ENCODE measurements around the gene CNTNAP2. TPM values are rescaled to one million over a fixed set of nuclear protein-coding genes. Genes with fewer than 3 reads are reported as not detected.

CNTNAP2 gene
- total and polyA plus RNA-seq, 2 of the 8 experiments (the other 6 are each of a cell fraction or from before 2014, with no cell fraction given) = 27.9 to 71.0 TPM

- Histone ChIP-seq H2BK15ac (ENCODE audit: low read length) (no peak overlapping the region), H3K56ac (replicated peaks; ENCODE audit: insufficient read length, low read depth, low read length) (no peak overlapping the region), H2BK12ac (ENCODE audit: low read depth, low read length) (no peak overlapping the region; the same call in 1 of the 2 replicates), H2AFZ (ENCODE audit: low read length) (no peak overlapping the region), H3K4me3 (ENCODE audit: extremely low read depth in 1 of 4, insufficient read depth in 2 of 4, low read depth in 3 of 4, low read length in 4 of 4) (no peak overlapping the region), H3K18ac (ENCODE audit: extremely low read depth, low read length) (no peak overlapping the region), H3K9me3 (ENCODE audit: insufficient read depth in 2 of 2, low read depth in 1 of 2, low read length in 1 of 2) (peaks cover 0 to 3% of the 10 kb centered on the region in 2 experiments; a peak in 1 of 4 replicates), H4K5ac (ENCODE audit: insufficient read length, low read depth, low read length) (no peak overlapping the region), H3K14ac (ENCODE audit: insufficient read length) (no peak overlapping the region), H2BK5ac (ENCODE audit: low read depth, low read length) (no peak overlapping the region), H2BK20ac (ENCODE audit: low read length) (no peak overlapping the region), H3K4me1 (replicated peaks in 1 of 4; ENCODE audit: control insufficient read depth in 3 of 4, insufficient read depth in 4 of 4, low read length in 3 of 4) (peaks cover 0 to 6% (median 2%) of the 10 kb centered on the region in 4 experiments; a peak in 3 of 7 replicates), H3K27me3 (replicated peaks in 1 of 4; ENCODE audit: control insufficient read depth in 3 of 4, extremely low read depth in 1 of 4, insufficient read depth in 3 of 4, low read length in 3 of 4) (no peaks in the 10 kb centered on the region; a peak in 1 of 7 replicates), H2BK120ac (replicated peaks; ENCODE audit: low read depth, low read length) (no peak overlapping the region), H3K27ac (ENCODE audit: low read depth, low read length) (no peak overlapping the region), H3K4ac (replicated peaks; ENCODE audit: insufficient read length, low read depth, low read length) (no peak overlapping the region), H3K79me2 (ENCODE audit: control insufficient read depth in 1 of 2, insufficient read depth in 2 of 2, low read length in 2 of 2) (no peaks in the 10 kb centered on the region), H3K79me1 (ENCODE audit: low read depth, low read length) (no peaks in the 10 kb centered on the region), H4K8ac (ENCODE audit: extremely low read depth, insufficient read depth, low read length) (no peak overlapping the region), H2AK5ac (ENCODE audit: low read depth, low read length) (no peak overlapping the region), H3K23ac (ENCODE audit: insufficient read length) (no peak overlapping the region), H3K36me3 (ENCODE audit: control insufficient read depth in 2 of 4, insufficient read depth in 4 of 4, low read length in 3 of 4) (no peaks in the 10 kb centered on the region), H3K9ac (replicated peaks in 1 of 4; ENCODE audit: extremely low read depth in 1 of 4, low read depth in 3 of 4, low read length in 3 of 4) (no peak overlapping the region), H4K91ac (replicated peaks; ENCODE audit: insufficient read length, low read length) (no peak overlapping the region), H3K4me2 (ENCODE audit: insufficient read depth in 1 of 2, low read depth in 2 of 2, low read length in 2 of 2) (no peak overlapping the region), H4K20me1 (replicated peaks in 1 of 2; ENCODE audit: control insufficient read depth in 1 of 2, insufficient read depth in 2 of 2, low read length in 2 of 2) (no peaks in the 10 kb centered on the region), H3K23me2 (ENCODE audit: low read depth, low read length) (no peaks in the 10 kb centered on the region)
- no peak for FAIRE-seq
- no peak for DNase-seq (ENCODE audit: low read depth in 1 of 2, low spot score in 2 of 2)
- WGBS, 2 experiments (ENCODE audit: extremely low coverage in 1 of 2, insufficient coverage in 1 of 2, insufficient read length in 1 of 2, insufficient replicate concordance in 2 of 2, low coverage in 1 of 2, low lambda C conversion rate in 2 of 2, missing lambda C conversion rate in 1 of 2) = 80% methylated on average over 1 of the region's 1 CpG; no CpG with 5 or more reads in 1 of the 2 experiments
- POLR2A ChIA-PET (ENCODE audit: partially characterized antibody) = no interaction called here
- CTCF ChIA-PET (ENCODE audit: partially characterized antibody) = interaction anchor here (0.6 to 1.6 kb wide), 5 partner anchors 9 to 146 kb away, joined by 3 to 5 read pairs (median 3); no protein-coding TSS in a partner anchor
- TF ChIP-seq CEBPB (IDR thresholded peaks at IDR 0.05; ENCODE audit: low read depth, low read length) = no peak
Measured at GRCh38 chr7:147611431-147611830, 1494.8 kb downstream of the CNTNAP2 start.
